COLO668 (cell line): ENCODE measurements around the gene ERC1.
A peak's percentile ranks its signal among the peaks of the same experiment; 100 is the strongest.

Experiments
- DNase-seq: peaks from one replicate; lab custom pipeline; 2025; ENCODE audit not compliant: unreplicated experiment; lab: John Stamatoyannopoulos, UW

The ERC1 gene

GRCh38 chr12:1527789-1528188, 536.8 kb downstream of the ERC1 start:
- no peak for DNase-seq

GRCh38 chr12:1528791-1529190, 537.8 kb downstream of the ERC1 start:
- no peak for DNase-seq

- DNase-seq, result no peak
These were observed 538.3 kb downstream of the ERC1 start for GRCh38 chr12:1529228-1529861.

GRCh38 chr12:1529862-1530591, 539.0 kb downstream of the ERC1 start:
- no peak for DNase-seq

- peak; percentile 55 for DNase-seq
These were observed 539.6 kb downstream of the ERC1 start for GRCh38 chr12:1530592-1531152.

GRCh38 chr12:1531153-1531653, 540.2 kb downstream of the ERC1 start:
- DNase-seq, result peak; percentile 48

GRCh38 chr12:1531654-1532374, 540.8 kb downstream of the ERC1 start:
- no peak for DNase-seq

GRCh38 chr12:1532375-1533165, 541.5 kb downstream of the ERC1 start:
- no peak for DNase-seq

- no peak for DNase-seq
These were observed 542.2 kb downstream of the ERC1 start for GRCh38 chr12:1533205-1533601.

GRCh38 chr12:1533602-1534304, 542.7 kb downstream of the ERC1 start:
- no peak for DNase-seq

GRCh38 chr12:1534748-1535147, 543.7 kb downstream of the ERC1 start:
- no peak for DNase-seq

- DNase-seq, result no peak
These were observed 545.8 kb downstream of the ERC1 start for GRCh38 chr12:1536817-1537216.

- DNase-seq, result no peak
These were observed 548.1 kb downstream of the ERC1 start for GRCh38 chr12:1539135-1539534.

- no peak for DNase-seq
These were observed 549.7 kb downstream of the ERC1 start for GRCh38 chr12:1540690-1541089.

- no peak for DNase-seq
These were observed 551.6 kb downstream of the ERC1 start for GRCh38 chr12:1542599-1542998.

- DNase-seq, result no peak
These were observed 554.1 kb downstream of the ERC1 start for GRCh38 chr12:1544996-1545700.
